ENCODE results near the gene CADPS2.

Gene CADPS2

GRCh38 chr7:122764020-122764419, 122.2 kb downstream of the CADPS2 start:
- Histone ChIP-seq H3K36me3 (ENCODE audit: control insufficient read depth, insufficient read depth, low read length) (no peaks in the 10 kb centered on the region), H3K27me3 (ENCODE audit: control insufficient read depth, insufficient read depth, low read length) (no peaks in the 10 kb centered on the region), H3K4me1 (ENCODE audit: control insufficient read depth, insufficient read depth, low read length) (no peaks in the 10 kb centered on the region), H3K4me3 (ENCODE audit: low read length) (no peak overlapping the region), H3K9me3 (ENCODE audit: control insufficient read depth, low read length) (no peaks in the 10 kb centered on the region), H3K9ac (ENCODE audit: low read length) (no peak overlapping the region)

DNA sequence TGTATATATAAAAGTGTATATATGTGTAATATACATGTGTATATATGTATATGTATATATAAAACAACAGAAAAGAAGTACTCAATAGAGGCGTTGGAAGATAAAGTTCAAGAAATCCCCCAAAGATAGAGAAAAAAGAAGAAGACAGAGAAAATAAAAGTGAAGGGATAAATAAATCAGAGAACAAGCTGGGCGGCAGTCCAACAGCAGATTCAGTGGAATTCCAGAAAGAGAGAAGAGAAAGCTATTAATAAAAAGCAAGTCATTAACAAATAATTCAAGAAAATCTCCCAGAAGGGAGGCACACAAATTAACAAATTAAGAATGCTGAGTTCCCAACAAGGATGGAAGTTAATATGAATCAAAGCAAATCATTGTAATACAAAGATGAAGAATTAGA, 124.2 kb downstream of the CADPS2 start:
- Histone ChIP-seq H3K4me3 (ENCODE audit: low read length) (no peak overlapping the region), H3K27me3 (ENCODE audit: control insufficient read depth, insufficient read depth, low read length) (no peaks in the 10 kb centered on the region), H3K36me3 (ENCODE audit: control insufficient read depth, insufficient read depth, low read length) (no peaks in the 10 kb centered on the region), H3K4me1 (ENCODE audit: control insufficient read depth, insufficient read depth, low read length) (no peaks in the 10 kb centered on the region), H3K9me3 (ENCODE audit: control insufficient read depth, low read length) (no peaks in the 10 kb centered on the region), H3K9ac (ENCODE audit: low read length) (no peak overlapping the region)

GRCh38 chr7:122758501-122758900, 127.8 kb downstream of the CADPS2 start:
- Histone ChIP-seq H3K4me3 (ENCODE audit: low read length) (no peak overlapping the region), H3K4me1 (ENCODE audit: control insufficient read depth, insufficient read depth, low read length) (no peaks in the 10 kb centered on the region), H3K9me3 (ENCODE audit: control insufficient read depth, low read length) (no peaks in the 10 kb centered on the region), H3K27me3 (ENCODE audit: control insufficient read depth, insufficient read depth, low read length) (no peaks in the 10 kb centered on the region), H3K36me3 (ENCODE audit: control insufficient read depth, insufficient read depth, low read length) (no peaks in the 10 kb centered on the region), H3K9ac (ENCODE audit: low read length) (no peak overlapping the region)

DNA sequence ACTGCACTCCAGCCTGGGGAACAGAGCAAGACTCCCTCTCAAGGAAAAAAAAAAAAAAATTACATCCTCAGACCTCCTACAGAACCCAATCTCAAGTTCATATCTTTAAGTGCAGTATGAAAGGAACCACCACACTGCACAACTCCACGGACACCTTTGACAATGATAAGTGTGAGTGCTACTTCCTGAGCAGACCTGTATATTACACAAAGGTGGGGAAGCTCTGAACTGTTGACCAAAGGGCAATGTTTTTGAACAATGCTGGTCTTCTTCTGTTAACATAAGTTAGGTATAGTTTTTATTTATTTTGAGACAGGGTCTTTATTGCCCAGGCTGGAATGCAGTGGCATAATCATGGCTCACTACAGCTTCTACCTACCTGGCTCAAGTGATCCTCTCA, 129.4 kb downstream of the CADPS2 start:
- no peak overlapping the region for H3K9ac ChIP-seq (ENCODE audit: low read length)
- no peaks in the 10 kb centered on the region for H3K36me3 ChIP-seq (ENCODE audit: control insufficient read depth, insufficient read depth, low read length)
- no peaks in the 10 kb centered on the region for H3K27me3 ChIP-seq (ENCODE audit: control insufficient read depth, insufficient read depth, low read length)
- H3K9me3 ChIP-seq (ENCODE audit: control insufficient read depth, low read length): no peaks in the 10 kb centered on the region
- no peaks in the 10 kb centered on the region for H3K4me1 ChIP-seq (ENCODE audit: control insufficient read depth, insufficient read depth, low read length)
- H3K4me3 ChIP-seq (ENCODE audit: low read length): no peak overlapping the region

GRCh38 chr7:122755696-122756095, 130.6 kb downstream of the CADPS2 start:
- Histone ChIP-seq H3K27me3 (ENCODE audit: control insufficient read depth, insufficient read depth, low read length) (no peaks in the 10 kb centered on the region), H3K36me3 (ENCODE audit: control insufficient read depth, insufficient read depth, low read length) (no peaks in the 10 kb centered on the region), H3K4me3 (ENCODE audit: low read length) (no peak overlapping the region), H3K9ac (ENCODE audit: low read length) (no peak overlapping the region), H3K9me3 (ENCODE audit: control insufficient read depth, low read length) (no peaks in the 10 kb centered on the region), H3K4me1 (ENCODE audit: control insufficient read depth, insufficient read depth, low read length) (no peaks in the 10 kb centered on the region)

DNA sequence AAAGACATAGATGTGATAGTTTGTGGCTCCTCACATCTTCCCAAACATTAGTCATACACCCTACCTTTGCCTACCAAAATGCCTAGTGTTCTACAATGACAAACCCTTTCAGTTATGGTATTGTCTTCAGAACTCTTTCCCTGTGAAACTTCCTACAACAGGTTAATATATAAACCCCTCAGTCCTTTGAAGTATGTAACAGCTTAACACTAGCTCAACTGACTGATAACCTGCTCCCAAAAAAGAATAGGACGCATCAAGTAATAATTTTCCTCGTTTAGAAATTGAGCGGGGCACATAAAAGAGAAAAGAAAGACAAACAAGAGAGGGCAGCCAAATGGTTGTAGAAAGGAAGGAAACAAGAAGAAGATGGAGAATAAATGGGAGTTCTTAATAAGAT, 133.7 kb downstream of the CADPS2 start:
- H3K27me3 ChIP-seq (ENCODE audit: control insufficient read depth, insufficient read depth, low read length): no peaks in the 10 kb centered on the region
- H3K4me1 ChIP-seq (ENCODE audit: control insufficient read depth, insufficient read depth, low read length): no peaks in the 10 kb centered on the region
- no peak overlapping the region for H3K9ac ChIP-seq (ENCODE audit: low read length)
- no peak overlapping the region for H3K4me3 ChIP-seq (ENCODE audit: low read length)
- no peaks in the 10 kb centered on the region for H3K36me3 ChIP-seq (ENCODE audit: control insufficient read depth, insufficient read depth, low read length)
- H3K9me3 ChIP-seq (ENCODE audit: control insufficient read depth, low read length): no peaks in the 10 kb centered on the region

- Histone ChIP-seq H3K4me1 (ENCODE audit: control insufficient read depth, insufficient read depth, low read length) (no peaks in the 10 kb centered on the region), H3K27me3 (ENCODE audit: control insufficient read depth, insufficient read depth, low read length) (no peaks in the 10 kb centered on the region), H3K9ac (ENCODE audit: low read length) (no peak overlapping the region), H3K36me3 (ENCODE audit: control insufficient read depth, insufficient read depth, low read length) (no peaks in the 10 kb centered on the region), H3K9me3 (ENCODE audit: control insufficient read depth, low read length) (no peaks in the 10 kb centered on the region), H3K4me3 (ENCODE audit: low read length) (no peak overlapping the region)
These were observed 135.9 kb downstream of the CADPS2 start for GRCh38 chr7:122750389-122750788.

- H3K9ac ChIP-seq (ENCODE audit: low read length): no peak overlapping the region
- H3K27me3 ChIP-seq (ENCODE audit: control insufficient read depth, insufficient read depth, low read length): no peaks in the 10 kb centered on the region
- no peak overlapping the region for H3K4me3 ChIP-seq (ENCODE audit: low read length)
- no peaks in the 10 kb centered on the region for H3K9me3 ChIP-seq (ENCODE audit: control insufficient read depth, low read length)
- no peaks in the 10 kb centered on the region for H3K4me1 ChIP-seq (ENCODE audit: control insufficient read depth, insufficient read depth, low read length)
- H3K36me3 ChIP-seq (ENCODE audit: control insufficient read depth, insufficient read depth, low read length): no peaks in the 10 kb centered on the region
These were observed 138.1 kb downstream of the CADPS2 start for GRCh38 chr7:122748195-122748594.

DNA sequence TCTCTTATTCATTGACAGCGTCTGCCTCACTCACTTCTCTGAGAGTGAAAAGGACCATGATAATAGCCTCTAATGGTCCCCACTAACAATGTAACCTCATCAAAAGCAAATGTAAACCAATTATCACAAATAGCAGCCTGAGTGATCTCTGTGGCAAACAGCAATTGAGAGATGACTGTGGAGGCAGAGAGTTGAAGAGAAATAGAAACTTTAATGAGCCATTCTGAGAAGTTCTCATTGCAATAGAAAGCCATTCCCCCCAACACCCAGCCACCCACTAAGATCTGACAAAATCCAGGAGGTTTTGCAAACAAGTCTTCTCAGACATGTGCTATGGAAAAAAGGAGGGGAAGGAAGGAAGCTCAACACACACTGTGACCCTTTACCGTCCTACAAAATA, 139.3 kb downstream of the CADPS2 start:
- no peak overlapping the region for H3K4me3 ChIP-seq (ENCODE audit: low read length)
- no peaks in the 10 kb centered on the region for H3K4me1 ChIP-seq (ENCODE audit: control insufficient read depth, insufficient read depth, low read length)
- no peak overlapping the region for H3K9ac ChIP-seq (ENCODE audit: low read length)
- no peaks in the 10 kb centered on the region for H3K27me3 ChIP-seq (ENCODE audit: control insufficient read depth, insufficient read depth, low read length)
- H3K36me3 ChIP-seq (ENCODE audit: control insufficient read depth, insufficient read depth, low read length): no peaks in the 10 kb centered on the region
- H3K9me3 ChIP-seq (ENCODE audit: control insufficient read depth, low read length): no peaks in the 10 kb centered on the region

DNA sequence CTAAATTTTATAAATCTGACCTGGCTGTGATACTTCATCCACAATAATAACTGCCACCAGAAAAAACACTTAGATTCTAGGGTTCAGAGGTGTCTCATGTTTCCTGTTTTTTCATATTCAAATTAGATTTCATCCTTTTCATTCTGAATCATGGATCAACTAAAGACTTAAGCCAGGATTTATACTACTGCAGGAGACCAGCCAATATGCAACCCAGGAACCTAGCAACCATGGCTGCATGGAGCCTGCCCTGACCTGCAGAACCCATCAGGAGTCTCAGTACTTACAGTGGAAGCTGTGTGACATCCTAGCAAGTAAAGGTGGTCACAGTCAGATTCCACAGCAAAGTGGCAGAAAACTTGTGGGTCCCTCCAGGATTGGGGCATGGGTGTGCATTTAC, 143.0 kb downstream of the CADPS2 start:
- Histone ChIP-seq H3K9me3 (ENCODE audit: control insufficient read depth, low read length) (no peaks in the 10 kb centered on the region), H3K9ac (ENCODE audit: low read length) (no peak overlapping the region), H3K4me3 (ENCODE audit: low read length) (no peak overlapping the region), H3K4me1 (ENCODE audit: control insufficient read depth, insufficient read depth, low read length) (no peaks in the 10 kb centered on the region), H3K27me3 (ENCODE audit: control insufficient read depth, insufficient read depth, low read length) (no peaks in the 10 kb centered on the region), H3K36me3 (ENCODE audit: control insufficient read depth, insufficient read depth, low read length) (no peaks in the 10 kb centered on the region)

GRCh38 chr7:122738947-122739346, 147.3 kb downstream of the CADPS2 start:
- no peak overlapping the region for H3K9ac ChIP-seq (ENCODE audit: low read length)
- no peaks in the 10 kb centered on the region for H3K4me1 ChIP-seq (ENCODE audit: control insufficient read depth, insufficient read depth, low read length)
- H3K9me3 ChIP-seq (ENCODE audit: control insufficient read depth, low read length): no peaks in the 10 kb centered on the region
- H3K4me3 ChIP-seq (ENCODE audit: low read length): no peak overlapping the region
- H3K27me3 ChIP-seq (ENCODE audit: control insufficient read depth, insufficient read depth, low read length): no peaks in the 10 kb centered on the region
- H3K36me3 ChIP-seq (ENCODE audit: control insufficient read depth, insufficient read depth, low read length): no peaks in the 10 kb centered on the region

- Histone ChIP-seq H3K4me1 (ENCODE audit: control insufficient read depth, insufficient read depth, low read length) (no peaks in the 10 kb centered on the region), H3K9ac (ENCODE audit: low read length) (no peak overlapping the region), H3K4me3 (ENCODE audit: low read length) (no peak overlapping the region), H3K9me3 (ENCODE audit: control insufficient read depth, low read length) (no peaks in the 10 kb centered on the region), H3K27me3 (ENCODE audit: control insufficient read depth, insufficient read depth, low read length) (no peaks in the 10 kb centered on the region), H3K36me3 (ENCODE audit: control insufficient read depth, insufficient read depth, low read length) (no peaks in the 10 kb centered on the region)
These were observed 150.1 kb downstream of the CADPS2 start for GRCh38 chr7:122736183-122736582.

DNA sequence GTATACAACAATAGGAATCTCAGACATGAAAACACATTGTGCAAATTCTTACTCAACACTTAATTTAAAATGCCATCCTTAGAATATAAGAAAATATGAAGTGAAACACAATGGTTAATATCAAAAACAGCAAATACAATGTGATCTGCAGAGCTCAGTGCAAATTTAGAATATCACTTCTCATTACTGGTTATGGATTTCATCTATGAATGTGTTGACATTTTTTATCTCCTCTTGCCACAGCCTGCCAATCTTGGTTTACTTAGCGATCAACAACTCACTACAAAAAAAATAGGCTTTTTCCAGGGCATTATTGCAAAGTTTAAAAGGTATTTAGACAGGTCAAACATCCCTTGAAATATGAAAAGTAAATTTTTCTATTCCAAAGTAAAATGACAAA, 158.5 kb downstream of the CADPS2 start:
- H3K36me3 ChIP-seq (ENCODE audit: control insufficient read depth, insufficient read depth, low read length): no peaks in the 10 kb centered on the region
- H3K9ac ChIP-seq (ENCODE audit: low read length): no peak overlapping the region

More for the DNA sequence above, 158.5 kb downstream of the CADPS2 start:
- Histone ChIP-seq H3K4me1 (ENCODE audit: control insufficient read depth, insufficient read depth, low read length) (no peaks in the 10 kb centered on the region), H3K4me3 (ENCODE audit: low read length) (no peak overlapping the region), H3K27me3 (ENCODE audit: control insufficient read depth, insufficient read depth, low read length) (no peaks in the 10 kb centered on the region), H3K9me3 (ENCODE audit: control insufficient read depth, low read length) (no peaks in the 10 kb centered on the region)

Data from mucosa of stomach (tissue), 1 donor.